ENCODE measurements around the gene FOXD4L6. TPM values are rescaled to one million over a fixed set of nuclear protein-coding genes. Genes with fewer than 3 reads are reported as not detected.
"Not testable (repeated sequence)": the region's sequence is repeated elsewhere in the genome, so short reads cannot be mapped to it uniquely, and the experiment has no call there.

The FOXD4L6 gene
- total RNA-seq, result 0.35 TPM in 1 of 2 replicates, not detected in the other
- polyA plus RNA-seq, result 0.05 TPM in 1 of 2 replicates, not detected in the other
- not detected in 2 replicates for polyA plus RNA-seq (2011; cell fraction: cytosol; rRNA removed)
- 0.14 and 0.15 TPM in 2 replicates for polyA plus RNA-seq (2011; cell fraction: nucleus; rRNA removed)
- polyA plus RNA-seq (2012), result not detected in 2 replicates
- polyA minus RNA-seq, result not detected in 2 replicates
- not detected for polyA minus RNA-seq (2011; cell fraction: cytosol; rRNA and poly(A)+ RNA removed)
- not detected in 2 replicates for polyA minus RNA-seq (2011; cell fraction: nucleus; rRNA and poly(A)+ RNA removed)
- Bru-seq, nascent RNA, result not detected
- BruChase-seq, experiment 1, labeled RNA remaining after a 6-hour chase, result percentile 18 among the genes with signal in this experiment
- not detected for BruChase-seq, experiment 2, labeled RNA remaining after a 2-hour chase
- long read RNA-seq, result 0 reads

- FAIRE-seq; dilution Hi-C loops (cut with MboI; ENCODE audit: extremely low pct_ligation_motif_present, low sequenced_read_pairs); H4K20me1 ChIP-seq (replicated peaks; ENCODE audit: control insufficient read depth, extremely low read depth, insufficient read depth, low read length); H3K27ac ChIP-seq (ENCODE audit: insufficient read depth, low read depth, low read length); H2AFZ ChIP-seq (ENCODE audit: low read depth, low read length); CTCF ChIA-PET; H3K27me3 ChIP-seq (ENCODE audit: control insufficient read depth in 2 of 2, insufficient read depth in 2 of 2, low read length in 2 of 2); H3K79me2 ChIP-seq (ENCODE audit: control insufficient read depth, insufficient read depth, low read length); H3K4me3 ChIP-seq (replicated peaks in 1 of 3; ENCODE audit: insufficient read depth in 1 of 3, low read depth in 1 of 3, low read length in 3 of 3); H3K9me1 ChIP-seq (replicated peaks; ENCODE audit: control insufficient read depth, extremely low read depth, insufficient read depth, low read length); H3K9me3 ChIP-seq (replicated peaks; ENCODE audit: control insufficient read depth, insufficient read depth, low read length); H3K4me2 ChIP-seq (ENCODE audit: insufficient read depth, low read length); intact Hi-C loops (cut with micrococcal nuclease); H3K9ac ChIP-seq (replicated peaks; ENCODE audit: extremely low read depth, insufficient read depth, low read length); POLR2A ChIA-PET; DNase-seq (ENCODE audit: low read depth, low spot score); H3K36me3 ChIP-seq (ENCODE audit: control insufficient read depth in 2 of 2, extremely low read depth in 1 of 2, insufficient read depth in 2 of 2, low read length in 2 of 2); H3K4me1 ChIP-seq (ENCODE audit: control insufficient read depth, extremely low read depth, insufficient read depth, low read length): not testable (repeated sequence)
- BruUV-seq (replicated peaks), result TSS peak; percentile 12
Measured at GRCh38 chr9:41128581-41128980, at the start of gene FOXD4L6. TSS of gene FOXD4L6 (minus strand) at chr9:41128681. CDS start at chr9:41128383, 298 bp downstream.

GRCh38 chr9:41174994-41175393 lies 46.5 kb upstream of the FOXD4L6 start:
- intact Hi-C loops (cut with micrococcal nuclease); CTCF ChIA-PET: not testable (repeated sequence)

DNA sequence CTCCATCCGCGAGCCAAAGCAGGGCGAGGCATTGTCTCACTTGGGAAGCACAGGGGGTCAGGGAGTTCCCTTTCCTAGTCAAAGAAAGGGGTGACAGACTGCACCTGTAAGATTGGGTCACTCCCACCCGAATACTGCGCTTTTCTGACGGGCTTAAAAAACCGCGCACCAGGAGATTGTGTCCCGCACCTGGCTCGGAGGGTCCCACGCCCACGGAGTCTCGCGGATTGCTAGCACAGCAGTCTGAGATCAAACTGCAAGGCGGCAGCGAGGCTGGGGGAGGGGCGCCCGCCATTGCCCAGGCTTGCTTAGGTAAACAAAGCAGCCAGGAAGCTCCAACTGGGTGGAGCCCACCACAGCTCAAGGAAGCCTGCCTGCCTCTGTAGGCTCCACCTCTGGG lies 21.6 kb upstream of the FOXD4L6 start:
- BruUV-seq (replicated peaks); H3K79me2 ChIP-seq (ENCODE audit: control insufficient read depth, insufficient read depth, low read length); H3K4me2 ChIP-seq (ENCODE audit: insufficient read depth, low read length); dilution Hi-C loops (cut with MboI; ENCODE audit: extremely low pct_ligation_motif_present, low sequenced_read_pairs); H2AFZ ChIP-seq (ENCODE audit: low read depth, low read length); H4K20me1 ChIP-seq (replicated peaks; ENCODE audit: control insufficient read depth, extremely low read depth, insufficient read depth, low read length); CTCF ChIA-PET; H3K27me3 ChIP-seq (ENCODE audit: control insufficient read depth in 2 of 2, insufficient read depth in 2 of 2, low read length in 2 of 2); H3K9ac ChIP-seq (replicated peaks; ENCODE audit: extremely low read depth, insufficient read depth, low read length); FAIRE-seq; H3K4me3 ChIP-seq (replicated peaks in 1 of 3; ENCODE audit: insufficient read depth in 1 of 3, low read depth in 1 of 3, low read length in 3 of 3); H3K27ac ChIP-seq (ENCODE audit: insufficient read depth, low read depth, low read length); POLR2A ChIA-PET; intact Hi-C loops (cut with micrococcal nuclease); H3K9me3 ChIP-seq (replicated peaks; ENCODE audit: control insufficient read depth, insufficient read depth, low read length); DNase-seq (ENCODE audit: low read depth, low spot score); H3K9me1 ChIP-seq (replicated peaks; ENCODE audit: control insufficient read depth, extremely low read depth, insufficient read depth, low read length); H3K36me3 ChIP-seq (ENCODE audit: control insufficient read depth in 2 of 2, extremely low read depth in 1 of 2, insufficient read depth in 2 of 2, low read length in 2 of 2); H3K4me1 ChIP-seq (ENCODE audit: control insufficient read depth, extremely low read depth, insufficient read depth, low read length): not testable (repeated sequence)

More at GRCh38 chr9:41174994-41175393, 46.5 kb upstream of the FOXD4L6 start:
- DNase-seq (ENCODE audit: low read depth, low spot score), result peak; percentile 0
- H3K4me2 ChIP-seq (ENCODE audit: insufficient read depth, low read length); H3K79me2 ChIP-seq (ENCODE audit: control insufficient read depth, insufficient read depth, low read length); H4K20me1 ChIP-seq (replicated peaks; ENCODE audit: control insufficient read depth, extremely low read depth, insufficient read depth, low read length); H3K27ac ChIP-seq (ENCODE audit: insufficient read depth, low read depth, low read length); POLR2A ChIA-PET; H3K36me3 ChIP-seq (ENCODE audit: control insufficient read depth in 2 of 2, extremely low read depth in 1 of 2, insufficient read depth in 2 of 2, low read length in 2 of 2); BruUV-seq (replicated peaks); H3K9me3 ChIP-seq (replicated peaks; ENCODE audit: control insufficient read depth, insufficient read depth, low read length); H3K4me3 ChIP-seq (replicated peaks in 1 of 3; ENCODE audit: insufficient read depth in 1 of 3, low read depth in 1 of 3, low read length in 3 of 3); FAIRE-seq; H3K9ac ChIP-seq (replicated peaks; ENCODE audit: extremely low read depth, insufficient read depth, low read length); H2AFZ ChIP-seq (ENCODE audit: low read depth, low read length); dilution Hi-C loops (cut with MboI; ENCODE audit: extremely low pct_ligation_motif_present, low sequenced_read_pairs); H3K9me1 ChIP-seq (replicated peaks; ENCODE audit: control insufficient read depth, extremely low read depth, insufficient read depth, low read length); H3K4me1 ChIP-seq (ENCODE audit: control insufficient read depth, extremely low read depth, insufficient read depth, low read length); H3K27me3 ChIP-seq (ENCODE audit: control insufficient read depth in 2 of 2, insufficient read depth in 2 of 2, low read length in 2 of 2): not testable (repeated sequence)

- H4K20me1 ChIP-seq (replicated peaks; ENCODE audit: control insufficient read depth, extremely low read depth, insufficient read depth, low read length); intact Hi-C loops (cut with micrococcal nuclease); FAIRE-seq; H3K79me2 ChIP-seq (ENCODE audit: control insufficient read depth, insufficient read depth, low read length); H3K36me3 ChIP-seq (ENCODE audit: control insufficient read depth in 2 of 2, extremely low read depth in 1 of 2, insufficient read depth in 2 of 2, low read length in 2 of 2); POLR2A ChIA-PET; H3K9ac ChIP-seq (replicated peaks; ENCODE audit: extremely low read depth, insufficient read depth, low read length); dilution Hi-C loops (cut with MboI; ENCODE audit: extremely low pct_ligation_motif_present, low sequenced_read_pairs); H3K4me1 ChIP-seq (ENCODE audit: control insufficient read depth, extremely low read depth, insufficient read depth, low read length); H3K9me3 ChIP-seq (replicated peaks; ENCODE audit: control insufficient read depth, insufficient read depth, low read length); H3K4me3 ChIP-seq (replicated peaks in 1 of 3; ENCODE audit: insufficient read depth in 1 of 3, low read depth in 1 of 3, low read length in 3 of 3); H3K27ac ChIP-seq (ENCODE audit: insufficient read depth, low read depth, low read length); H3K4me2 ChIP-seq (ENCODE audit: insufficient read depth, low read length); DNase-seq (ENCODE audit: low read depth, low spot score); H2AFZ ChIP-seq (ENCODE audit: low read depth, low read length); BruUV-seq (replicated peaks); H3K9me1 ChIP-seq (replicated peaks; ENCODE audit: control insufficient read depth, extremely low read depth, insufficient read depth, low read length); CTCF ChIA-PET; H3K27me3 ChIP-seq (ENCODE audit: control insufficient read depth in 2 of 2, insufficient read depth in 2 of 2, low read length in 2 of 2): not testable (repeated sequence)
Measured at GRCh38 chr9:41141878-41142277, 13.4 kb upstream of the FOXD4L6 start.
